Measurements from ENCODE around the gene KCNIP4.

KCNIP4 gene

GRCh38 chr4:21757248-21757647 lies 191.3 kb downstream of the KCNIP4 start:
- H3K4me3 ChIP-seq, result no peak overlapping the region
- DNase-seq (ENCODE audit: low spot score), result no peak
- no peak for TF ChIP-seq CTCF (IDR thresholded peaks at IDR 0.05)
- H3K27ac ChIP-seq, result no peak overlapping the region

GRCh38 chr4:21753084-21753760 lies 195.3 kb downstream of the KCNIP4 start:
- no peak for TF ChIP-seq CTCF (IDR thresholded peaks at IDR 0.05)
- DNase-seq (ENCODE audit: low spot score), result no peak

GRCh38 chr4:21752616-21753015 lies 196.0 kb downstream of the KCNIP4 start:
- DNase-seq (ENCODE audit: low spot score), result no peak
- Histone ChIP-seq H3K27ac (no peak overlapping the region), H3K4me3 (no peak overlapping the region)
- no peak for TF ChIP-seq CTCF (IDR thresholded peaks at IDR 0.05)

More at GRCh38 chr4:21753084-21753760, 195.3 kb downstream of the KCNIP4 start:
- H3K27ac ChIP-seq, result no peak overlapping the region
- H3K4me3 ChIP-seq, result no peak overlapping the region

GRCh38 chr4:21749924-21750323 lies 198.6 kb downstream of the KCNIP4 start:
- H3K27ac ChIP-seq, result no peak overlapping the region
- DNase-seq (ENCODE audit: low spot score), result no peak
- H3K4me3 ChIP-seq, result no peak overlapping the region
- no peak for TF ChIP-seq CTCF (IDR thresholded peaks at IDR 0.05)

- TF ChIP-seq CTCF (IDR thresholded peaks at IDR 0.05), result no peak
- Histone ChIP-seq H3K27ac (no peak overlapping the region), H3K4me3 (no peak overlapping the region)
- DNase-seq (ENCODE audit: low spot score), result no peak
Observed at GRCh38 chr4:21749412-21749811, 199.2 kb downstream of the KCNIP4 start.

GRCh38 chr4:21744046-21744445 lies 204.5 kb downstream of the KCNIP4 start:
- TF ChIP-seq CTCF (IDR thresholded peaks at IDR 0.05), result no peak
- DNase-seq (ENCODE audit: low spot score), result no peak
- H3K27ac ChIP-seq, result no peak overlapping the region
- H3K4me3 ChIP-seq, result no peak overlapping the region

- TF ChIP-seq CTCF (IDR thresholded peaks at IDR 0.05), result no peak
- H3K27ac ChIP-seq, result no peak overlapping the region
Observed at GRCh38 chr4:21742326-21742725, 206.2 kb downstream of the KCNIP4 start.

More at GRCh38 chr4:21742326-21742725, 206.2 kb downstream of the KCNIP4 start:
- no peak for DNase-seq (ENCODE audit: low spot score)
- H3K4me3 ChIP-seq, result no peak overlapping the region

Data from coronary artery (tissue), 2 donors.